Activated naive CD8-positive, alpha-beta T cell treated with anti-CD3 and anti-CD28 coated beads for 36 hours (primary cell): ENCODE measurements around the gene RMC1. TPM values are rescaled to one million over a fixed set of nuclear protein-coding genes. Genes with fewer than 3 reads are reported as not detected.

ENCODE experiments used
- DNase-seq: peaks from one replicate; pipeline ENCODE4 v3.0.0; 2021
- H3K27ac Mint-ChIP-seq: one replicate; pipeline ENCODE4 v1.8.0; 2022; ENCODE audit warnings: mild to moderate bottlenecking, moderate library complexity, mixed read lengths
- H3K27me3 Mint-ChIP-seq: one replicate; pipeline ENCODE4 v1.8.0; 2022; ENCODE audit warnings: mild to moderate bottlenecking, mixed read lengths
- H3K36me3 Mint-ChIP-seq: one replicate; pipeline ENCODE4 v1.8.0; 2021; ENCODE audit warnings: mild to moderate bottlenecking, mixed read lengths
- H3K4me1 Mint-ChIP-seq: one replicate; pipeline ENCODE4 v1.8.0; 2021; ENCODE audit warnings: mixed read lengths
- H3K4me3 Mint-ChIP-seq: one replicate; pipeline ENCODE4 v1.8.0; 2022; ENCODE audit warnings: mild to moderate bottlenecking, moderate library complexity, mixed read lengths
- H3K9me3 Mint-ChIP-seq: one replicate; pipeline ENCODE4 v1.8.0; 2022; ENCODE audit warnings: mixed read lengths
- total RNA-seq, 2 experiments: library from RNA; stranded (reverse); gene quantifications; one replicate each; pipeline ENCODE4 v1.2.3, GENCODE V29; 2021

The RMC1 gene
- 10 to 100 TPM; 29.7 to 30.8 TPM for total RNA-seq

- peak within 1 kb of the TSS; percentile 94 for H3K27ac Mint-ChIP-seq
- peaks cover 17% of the 10 kb centered on the region for H3K36me3 Mint-ChIP-seq
- DNase-seq = peak; percentile 97
- H3K27me3 Mint-ChIP-seq = no peaks in the 10 kb centered on the region
- H3K4me1 Mint-ChIP-seq = peaks cover 45% of the 10 kb centered on the region
- H3K4me3 Mint-ChIP-seq = peak within 1 kb of the TSS; percentile 94
- no peaks in the 10 kb centered on the region for H3K9me3 Mint-ChIP-seq
These were observed at the start of gene RMC1 for GRCh38 chr18:23503038-23503962. RMC1 (plus strand) TSS chr18:23503511; CDS start chr18:23503619, 108 bp downstream.

DNA sequence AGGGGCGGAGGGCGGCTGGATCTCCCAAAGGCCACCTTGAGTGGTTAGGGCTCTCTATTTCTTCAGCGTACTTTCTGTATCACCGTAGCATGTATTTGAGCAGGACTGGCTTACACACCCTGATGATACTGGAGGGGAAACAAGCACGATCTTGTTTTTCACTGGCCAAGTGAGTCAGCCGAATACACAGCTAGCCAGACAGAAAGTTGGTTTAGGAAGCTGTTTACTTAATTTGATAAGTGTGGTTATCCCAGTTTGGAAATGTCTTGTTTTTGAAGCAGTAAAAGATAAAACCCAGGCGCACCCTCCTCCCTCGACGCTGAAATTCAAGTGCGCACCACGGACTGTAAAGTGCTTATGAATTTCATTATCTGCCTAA is 49.6 kb upstream of the RMC1 start:
- H3K36me3 Mint-ChIP-seq = peaks cover 15% of the 10 kb centered on the region
- H3K27ac Mint-ChIP-seq = peak overlapping the region; percentile 85
- no peaks in the 10 kb centered on the region for H3K9me3 Mint-ChIP-seq
- H3K4me3 Mint-ChIP-seq = peak overlapping the region; percentile 99
- DNase-seq = no peak
- H3K27me3 Mint-ChIP-seq = no peaks in the 10 kb centered on the region
- peaks cover 40% of the 10 kb centered on the region for H3K4me1 Mint-ChIP-seq

DNA sequence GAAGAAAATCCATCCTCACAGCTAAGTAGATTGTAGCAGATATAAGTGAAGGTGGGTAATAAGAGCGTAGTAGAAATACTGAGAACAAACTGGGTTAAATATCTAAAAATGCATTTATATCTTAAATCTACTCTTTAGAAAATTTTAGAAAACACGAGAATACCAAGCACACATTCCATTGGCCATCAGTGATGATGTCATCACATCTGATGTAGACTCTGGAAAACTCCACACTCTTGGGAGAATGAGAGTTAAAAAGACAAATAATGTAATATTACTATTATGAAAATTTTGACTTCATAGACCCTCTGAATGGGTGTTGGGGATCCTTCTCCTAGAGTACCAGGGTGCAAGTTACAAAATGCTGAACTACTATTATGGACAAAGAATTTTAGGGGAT is 46.5 kb upstream of the RMC1 start:
- no peaks in the 10 kb centered on the region for H3K9me3 Mint-ChIP-seq
- no peak overlapping the region for H3K4me3 Mint-ChIP-seq
- H3K36me3 Mint-ChIP-seq = peaks cover 19% of the 10 kb centered on the region
- H3K4me1 Mint-ChIP-seq = peaks cover 58% of the 10 kb centered on the region
- no peaks in the 10 kb centered on the region for H3K27me3 Mint-ChIP-seq
- H3K27ac Mint-ChIP-seq = no peak overlapping the region
- no peak for DNase-seq

- Mint-ChIP-seq H3K9me3 (no peaks in the 10 kb centered on the region), H3K27me3 (no peaks in the 10 kb centered on the region), H3K4me1 (peaks cover 51% of the 10 kb centered on the region), H3K27ac (no peak overlapping the region), H3K4me3 (no peak overlapping the region), H3K36me3 (peaks cover 24% of the 10 kb centered on the region)
- no peak for DNase-seq
These were observed 44.3 kb upstream of the RMC1 start for GRCh38 chr18:23458830-23459529.

DNA sequence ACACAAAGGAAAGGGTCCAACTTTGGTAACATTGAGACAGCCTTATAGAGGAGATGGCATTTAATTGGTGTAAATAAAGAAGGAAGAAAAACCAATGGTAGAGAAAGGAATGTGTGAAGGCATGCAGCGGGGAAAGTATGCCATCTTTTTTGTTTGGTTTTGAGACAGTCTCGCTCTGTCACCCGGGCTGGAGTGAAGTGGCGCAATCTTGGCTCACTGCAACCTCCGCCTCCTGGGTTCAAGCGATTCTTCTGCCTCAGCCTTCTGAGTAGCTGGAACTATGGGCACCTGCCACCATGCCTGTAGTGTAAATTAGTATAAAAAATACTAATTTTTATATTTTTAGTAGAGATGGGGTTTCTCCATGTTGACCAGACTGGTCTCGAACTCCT is 43.8 kb upstream of the RMC1 start:
- Mint-ChIP-seq H3K27ac (no peak overlapping the region), H3K36me3 (peaks cover 24% of the 10 kb centered on the region), H3K4me3 (no peak overlapping the region), H3K9me3 (no peaks in the 10 kb centered on the region), H3K27me3 (no peaks in the 10 kb centered on the region), H3K4me1 (peaks cover 45% of the 10 kb centered on the region)
- DNase-seq = no peak

- no peak for DNase-seq
- H3K27ac Mint-ChIP-seq = peak overlapping the region; percentile 47
- peaks cover 23% of the 10 kb centered on the region for H3K36me3 Mint-ChIP-seq
- H3K27me3 Mint-ChIP-seq = no peaks in the 10 kb centered on the region
- peaks cover 40% of the 10 kb centered on the region for H3K4me1 Mint-ChIP-seq
- no peak overlapping the region for H3K4me3 Mint-ChIP-seq
- H3K9me3 Mint-ChIP-seq = no peaks in the 10 kb centered on the region
These were observed 42.7 kb upstream of the RMC1 start for GRCh38 chr18:23460285-23461273.

- no peak overlapping the region for H3K4me3 Mint-ChIP-seq
- DNase-seq = no peak
- H3K27ac Mint-ChIP-seq = no peak overlapping the region
- H3K4me1 Mint-ChIP-seq = peaks cover 32% of the 10 kb centered on the region
- peaks cover 14% of the 10 kb centered on the region for H3K36me3 Mint-ChIP-seq
- no peaks in the 10 kb centered on the region for H3K9me3 Mint-ChIP-seq
- H3K27me3 Mint-ChIP-seq = no peaks in the 10 kb centered on the region
These were observed 40.4 kb upstream of the RMC1 start for GRCh38 chr18:23462876-23463275.

DNA sequence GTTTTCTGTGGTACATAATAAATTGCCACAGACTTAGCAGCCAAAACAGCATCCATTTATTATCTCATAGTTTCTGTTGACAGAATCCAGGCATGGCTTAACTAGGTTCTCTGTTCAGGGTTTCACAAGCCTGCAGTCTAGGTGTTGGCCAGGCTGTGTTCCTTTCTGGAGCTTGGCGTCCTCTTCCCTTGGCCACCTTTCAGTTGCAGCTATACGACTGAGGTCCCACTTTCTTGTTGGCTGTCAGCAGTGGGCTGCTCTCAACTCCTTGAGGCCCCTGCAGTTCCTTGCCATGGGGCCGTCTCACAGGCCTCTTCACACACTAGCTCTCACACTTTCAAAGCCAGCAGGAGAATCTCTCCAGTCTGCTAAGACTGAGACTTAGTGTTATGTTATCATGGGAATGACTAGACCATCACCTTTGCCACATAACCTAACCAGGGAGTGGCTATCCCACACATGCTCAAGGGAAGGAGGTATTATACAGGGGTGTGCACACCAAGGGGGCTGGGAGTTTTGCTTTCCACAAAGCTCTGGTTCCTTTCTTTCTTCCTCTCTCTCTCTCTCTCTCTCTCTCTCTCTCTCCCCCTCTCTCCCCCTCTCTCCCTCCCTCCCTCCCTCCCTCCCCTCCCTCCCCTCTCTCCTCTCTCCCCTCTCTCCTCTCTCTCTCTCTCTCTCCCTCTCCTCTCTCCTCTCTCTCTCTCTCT is 34.4 kb upstream of the RMC1 start:
- Mint-ChIP-seq H3K9me3 (no peaks in the 10 kb centered on the region), H3K27ac (no peak overlapping the region)

DNA sequence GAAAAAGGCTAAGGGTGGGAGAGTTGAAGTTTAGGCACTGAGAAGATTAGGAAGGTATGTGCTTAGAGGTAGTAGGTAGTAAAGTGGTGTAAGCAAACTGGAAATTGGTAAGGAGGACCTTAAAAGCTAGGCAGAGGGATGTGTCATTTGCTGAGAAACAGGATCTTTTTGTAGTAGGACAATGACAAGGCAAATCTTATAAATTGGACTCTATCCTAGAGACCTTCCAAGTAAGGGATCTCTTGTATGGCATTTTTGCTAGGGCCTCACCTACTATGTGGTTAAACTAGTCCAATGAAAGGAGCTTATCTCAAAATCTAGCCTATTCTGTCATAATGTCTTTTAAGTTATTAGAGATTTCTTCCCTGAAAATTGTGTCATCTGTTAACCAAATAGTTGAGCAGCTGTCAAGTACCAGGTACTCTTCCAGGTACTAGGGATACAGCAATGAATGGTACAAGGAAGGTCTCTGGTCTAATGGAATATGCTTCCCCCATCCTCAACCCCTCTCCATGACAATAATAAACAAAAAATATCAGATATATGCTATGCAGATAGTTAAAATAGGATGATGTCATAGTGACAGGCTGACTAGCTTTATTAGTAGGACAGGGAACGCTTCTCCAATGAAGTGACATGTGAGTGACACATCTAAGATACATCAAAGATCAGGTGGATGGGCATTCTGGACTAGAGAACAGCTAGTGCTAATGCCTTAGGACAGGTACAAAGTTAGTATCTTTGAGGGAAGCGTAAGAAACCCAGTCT is 32.5 kb upstream of the RMC1 start:
- Mint-ChIP-seq H3K4me1 (peaks cover 2% of the 10 kb centered on the region), H3K9me3 (no peaks in the 10 kb centered on the region), H3K27ac (peak overlapping the region; percentile 44), H3K36me3 (peaks cover 12% of the 10 kb centered on the region), H3K4me3 (no peak overlapping the region), H3K27me3 (no peaks in the 10 kb centered on the region)
- DNase-seq = no peak

More for the DNA sequence above, 34.4 kb upstream of the RMC1 start:
- Mint-ChIP-seq H3K36me3 (peaks cover 8% of the 10 kb centered on the region), H3K27me3 (no peaks in the 10 kb centered on the region), H3K4me3 (no peak overlapping the region), H3K4me1 (peaks cover 2% of the 10 kb centered on the region)
- no peak for DNase-seq

- DNase-seq = no peak
- no peak overlapping the region for H3K4me3 Mint-ChIP-seq
- H3K4me1 Mint-ChIP-seq = peaks cover 2% of the 10 kb centered on the region
- no peaks in the 10 kb centered on the region for H3K9me3 Mint-ChIP-seq
- no peak overlapping the region for H3K27ac Mint-ChIP-seq
- H3K36me3 Mint-ChIP-seq = peaks cover 10% of the 10 kb centered on the region
- no peaks in the 10 kb centered on the region for H3K27me3 Mint-ChIP-seq
These were observed 31.8 kb upstream of the RMC1 start for GRCh38 chr18:23471486-23471885.

GRCh38 chr18:23479829-23480505 is 23.3 kb upstream of the RMC1 start:
- Mint-ChIP-seq H3K27me3 (no peaks in the 10 kb centered on the region), H3K4me3 (no peak overlapping the region), H3K36me3 (peaks cover 10% of the 10 kb centered on the region), H3K9me3 (no peaks in the 10 kb centered on the region), H3K4me1 (peaks cover 2% of the 10 kb centered on the region), H3K27ac (no peak overlapping the region)
- no peak for DNase-seq

DNA sequence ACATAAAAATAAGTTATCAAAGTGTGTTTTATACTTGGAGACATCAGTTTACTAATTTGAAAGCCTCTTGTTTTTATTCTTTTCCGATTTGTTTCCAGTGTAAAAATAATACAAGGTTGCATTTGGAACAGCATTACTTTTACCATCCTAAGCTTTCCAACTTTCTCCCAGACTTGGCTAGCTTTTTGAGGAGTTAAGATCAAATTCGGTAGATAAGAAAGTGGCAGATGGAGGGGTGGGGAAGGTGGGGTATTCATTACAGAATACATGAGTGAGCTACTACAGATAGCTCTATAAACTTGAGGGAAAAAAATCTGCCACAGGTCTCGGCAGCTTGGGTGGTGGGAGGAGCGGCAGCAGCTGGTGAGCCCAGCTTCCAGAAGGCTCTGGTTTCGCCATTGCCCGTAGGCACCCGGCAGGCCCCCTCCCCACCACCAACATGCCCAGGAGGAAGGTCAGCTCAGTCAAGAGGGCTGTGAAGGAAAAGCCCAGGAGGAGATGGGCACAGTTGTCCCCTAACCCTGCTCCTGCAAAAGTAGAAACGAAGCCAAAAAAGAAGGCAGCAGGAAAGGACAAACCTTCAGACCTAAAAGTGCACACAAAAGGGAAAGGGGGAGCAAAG is 18.6 kb upstream of the RMC1 start:
- no peak overlapping the region for H3K4me3 Mint-ChIP-seq
- H3K36me3 Mint-ChIP-seq = peaks cover 3% of the 10 kb centered on the region
- H3K4me1 Mint-ChIP-seq = peaks cover 21% of the 10 kb centered on the region
- H3K27ac Mint-ChIP-seq = no peak overlapping the region
- no peak for DNase-seq
- H3K9me3 Mint-ChIP-seq = no peaks in the 10 kb centered on the region
- H3K27me3 Mint-ChIP-seq = no peaks in the 10 kb centered on the region

DNA sequence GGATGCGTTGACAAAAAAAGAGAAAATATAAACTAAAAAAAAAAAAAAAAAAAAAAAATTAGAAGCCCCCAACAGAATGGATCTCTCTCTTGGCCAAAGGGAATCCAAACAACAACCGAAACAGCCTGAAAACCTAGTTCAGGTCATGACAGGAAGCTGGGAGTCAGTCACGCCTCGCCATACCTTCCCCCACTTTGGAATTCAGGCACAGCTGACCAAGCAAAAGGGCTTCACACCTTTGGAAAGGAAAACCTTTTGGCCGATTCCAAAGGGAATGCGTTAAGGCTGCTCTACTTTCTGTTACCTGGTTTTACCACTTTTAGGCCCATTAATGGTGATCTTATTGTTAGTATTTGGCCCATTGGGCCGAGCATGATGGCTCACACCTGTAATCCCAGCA is 17.9 kb upstream of the RMC1 start:
- peaks cover 3% of the 10 kb centered on the region for H3K36me3 Mint-ChIP-seq
- H3K27ac Mint-ChIP-seq = no peak overlapping the region
- no peak for DNase-seq
- peaks cover 21% of the 10 kb centered on the region for H3K4me1 Mint-ChIP-seq
- H3K27me3 Mint-ChIP-seq = no peaks in the 10 kb centered on the region
- no peak overlapping the region for H3K4me3 Mint-ChIP-seq
- H3K9me3 Mint-ChIP-seq = no peaks in the 10 kb centered on the region
